B cell (primary cell): Measurements from ENCODE around the gene IPO4. TPM values are rescaled to one million over a fixed set of nuclear protein-coding genes. Genes with fewer than 3 reads are reported as not detected.
A peak's percentile ranks its signal among the peaks of the same experiment; 100 is the strongest.

Experiments used
- ATAC-seq: fragments of 200-7000 bp; cut with Tn5 transposase; one replicate; pipeline ENCODE4 v1.10.0; 2021; ENCODE audit warnings: low read depth, mild to moderate bottlenecking, moderate number of reproducible peaks, moderate library complexity
- CTCF ChIA-PET: fragments of 350-600 bp; sonication (Branson Sonifier 250); formaldehyde crosslinking; loops from one replicate; lab custom pipeline; 2021; ENCODE audit warnings: antibody characterized with exemption, inconsistent platforms; lab: Charles Lee
- POLR2A ChIA-PET: fragments of 350-600 bp; sonication (Branson Sonifier 250); formaldehyde crosslinking; loops from one replicate; lab custom pipeline; 2021; ENCODE audit warnings: antibody characterized with exemption; lab: Charles Lee
- DNase-seq: peaks from one replicate; pipeline ENCODE4 v3.0.0; 2013
- H2AFZ ChIP-seq: 2 replicates; pipeline ENCODE4 v1.6.1; 2012; ENCODE audit warnings: mild to moderate bottlenecking, low read depth, low read length; ENCODE audit not compliant: insufficient read depth, poor library complexity, severe bottlenecking
- H3K27ac ChIP-seq, 2 donors: 1 replicate in 1 of 2; 2 replicates in 1 of 2; pipeline ENCODE4 v1.5.1; 2012 to 2013; ENCODE audit warnings: low read length in 2 of 2, mild to moderate bottlenecking in 2 of 2, moderate library complexity in 1 of 2
- H3K27me3 ChIP-seq, 4 experiments: fragments of 200-600 bp in 1 of 4; sonication (generic) in 1 of 4; replicated peaks in 1 of 4; 1 replicate in 2 of 4; 2 replicates in 2 of 4; pipeline versions ENCODE4 v1.6.1 to v1.7.0; 2013 to 2016; ENCODE audit warnings: low read length in 3 of 4, mild to moderate bottlenecking in 2 of 4, mixed read lengths in 1 of 4, moderate library complexity in 1 of 4; ENCODE audit not compliant: insufficient read depth in 4 of 4, control insufficient read depth in 3 of 4; ENCODE audit errors: control extremely low read depth in 1 of 4
- H3K36me3 ChIP-seq, 2 experiments: replicated peaks in 1 of 2; 1 replicate in 1 of 2; 2 replicates in 1 of 2; pipeline versions ENCODE4 v1.6.1 to v1.7.1; 2013; ENCODE audit warnings: low read length in 1 of 2; ENCODE audit not compliant: insufficient read depth in 2 of 2, control insufficient read depth in 1 of 2; ENCODE audit errors: control extremely low read depth in 1 of 2, extremely low read depth in 1 of 2
- H3K4me1 ChIP-seq, 2 donors: fragments of 200-600 bp in 1 of 2; sonication (generic) in 1 of 2; 1 replicate in 1 of 2; 2 replicates in 1 of 2; pipeline versions ENCODE4 v1.5.1 to v1.6.1; 2013 to 2017; ENCODE audit warnings: low read length in 2 of 2; ENCODE audit not compliant: control insufficient read depth in 2 of 2, insufficient read depth in 2 of 2
- H3K4me2 ChIP-seq: replicated peaks from 2 replicates; pipeline ENCODE3; 2012; ENCODE audit warnings: mild to moderate bottlenecking, low read depth, low read length; ENCODE audit not compliant: poor library complexity, severe bottlenecking
- H3K4me3 ChIP-seq, 5 experiments: fragments of 200-600 bp in 1 of 5; sonication (generic) in 1 of 5; 1 replicate in 3 of 5; 2 replicates in 2 of 5; pipeline versions ENCODE4 v1.5.1 to v1.7.0; 2011 to 2016; ENCODE audit warnings: low read length in 4 of 5, mild to moderate bottlenecking in 4 of 5, low read depth in 2 of 5, control low read depth in 1 of 5, moderate library complexity in 1 of 5; ENCODE audit not compliant: insufficient read depth in 1 of 5; ENCODE audit errors: control extremely low read depth in 1 of 5, extremely low read depth in 1 of 5
- H3K79me2 ChIP-seq: fragments of 200-600 bp; sonication (generic); one replicate; pipeline ENCODE4 v1.6.0; 2016; ENCODE audit warnings: low read length; ENCODE audit not compliant: control insufficient read depth, insufficient read depth
- H3K9ac ChIP-seq: fragments of 200-600 bp; sonication (generic); 2 replicates; pipeline ENCODE4 v1.6.1; 2017; ENCODE audit warnings: mild to moderate bottlenecking, low read length, moderate library complexity
- H3K9me3 ChIP-seq, 3 donors: one replicate each; pipeline versions ENCODE4 v1.6.1 to v1.7.1; 2013; ENCODE audit warnings: low read length in 2 of 3; ENCODE audit not compliant: control insufficient read depth in 2 of 3, insufficient read depth in 1 of 3; ENCODE audit errors: control extremely low read depth in 1 of 3
- H4K20me1 ChIP-seq: 2 replicates; pipeline ENCODE4 v1.6.0; 2012; ENCODE audit warnings: mild to moderate bottlenecking, low read length; ENCODE audit not compliant: insufficient read depth, control insufficient read depth, poor library complexity, severe bottlenecking
- H3K27ac Mint-ChIP-seq: one replicate; pipeline ENCODE4 v1.8.0; 2021; ENCODE audit warnings: mixed read lengths
- H3K27me3 Mint-ChIP-seq: one replicate; pipeline ENCODE4 v1.8.0; 2021; ENCODE audit warnings: mixed read lengths
- H3K4me1 Mint-ChIP-seq: one replicate; pipeline ENCODE4 v1.8.0; 2021; ENCODE audit warnings: mixed read lengths
- H3K4me3 Mint-ChIP-seq: one replicate; pipeline ENCODE4 v1.8.0; 2021; ENCODE audit warnings: mixed read lengths
- H3K9me3 Mint-ChIP-seq: one replicate; pipeline ENCODE4 v1.8.0; 2022; ENCODE audit warnings: mixed read lengths; ENCODE audit not compliant: insufficient read depth
- CTCF ChIP-seq: fragments of 200-600 bp; IDR thresholded peaks from one replicate; pipeline ENCODE4 v1.8.0; 2022; ENCODE audit warnings: antibody characterized with exemption, mild to moderate bottlenecking
- EZH2 ChIP-seq: IDR thresholded peaks from 2 replicates; pipeline ENCODE4 v1.6.1; 2012; ENCODE audit warnings: borderline replicate concordance, low read depth, mild to moderate bottlenecking, moderate library complexity, low read length; ENCODE audit not compliant: insufficient read depth, poor library complexity, severe bottlenecking
- WGBS: methylation state at CpG from one replicate; pipeline ENCODE4 v1.1.5; 2013; ENCODE audit warnings: missing lambda C conversion rate; ENCODE audit not compliant: insufficient coverage; 5-methylcytosine and 5-hydroxymethylcytosine counted together
- intact Hi-C: fragments of 100-400 bp; cut with micrococcal nuclease; formaldehyde crosslinking; loops from one replicate; pipeline ENCODE4 v1.10.0; 2022
- polyA plus RNA-seq: library from polyadenylated mRNA; depleted of rRNA; stranded (reverse); fragments of >200 nt; gene quantifications from 2 replicates; pipeline ENCODE4 v1.2.3, GENCODE V29; 2012
- total RNA-seq, 2 donors: library from RNA; stranded (reverse); fragments of 120-200 nt in 1 of 2; gene quantifications; 1 replicate in 1 of 2; 2 replicates in 1 of 2; pipeline versions ENCODE4 v1.2.3 to v1.2.4, GENCODE V29; 2013 to 2022

IPO4 gene
- total and polyA plus RNA-seq, 2 donors (not counting 1 experiment from before 2014, with no cell fraction given) = 28.3 to 35.0 TPM

- peaks cover 18 to 24% of the 10 kb centered on the region in 2 donors for H3K4me1 ChIP-seq
- peak overlapping the region; percentile 95 for H3K27ac Mint-ChIP-seq
- POLR2A ChIA-PET = interaction anchor here (1.4 to 3.5 kb wide), 2 partner anchors 9 to 20 kb away, joined by 10 to 13 read pairs; partner anchors contain the start of genes CHMP4A and TINF2
- H3K27me3 Mint-ChIP-seq = no peaks in the 10 kb centered on the region
- WGBS = 100% methylated on average over 1 of the region's 2 CpGs
- peak overlapping the region; percentile 90 for H2AFZ ChIP-seq
- TF ChIP-seq CTCF (no peak), EZH2 (no peak)
- H3K4me3 ChIP-seq = peak overlapping the region in 4 of 5 experiments; percentile 75 to 100 (median 94)
- no peaks in the 10 kb centered on the region for H3K27me3 ChIP-seq
- DNase-seq = no peak
- intact Hi-C loops = loop anchor here (2.0 to 5.0 kb wide), 3 partner anchors 71 to 119 kb away; partner anchors contain the start of genes DCAF11, IRF9, NRL and PSME2
- H3K4me1 Mint-ChIP-seq = peaks cover 63% of the 10 kb centered on the region
- H3K79me2 ChIP-seq = peaks cover 63% of the 10 kb centered on the region
- H3K4me3 Mint-ChIP-seq = peak overlapping the region; percentile 96
- peak overlapping the region; percentile 83 for H3K4me2 ChIP-seq
- H3K36me3 ChIP-seq = peaks cover 0 to 36% of the 10 kb centered on the region in 2 experiments
- peak overlapping the region; percentile 91 for H3K9ac ChIP-seq
- ATAC-seq = no peak
- H3K9me3 ChIP-seq = no peaks in the 10 kb centered on the region
- H3K9me3 Mint-ChIP-seq = no peaks in the 10 kb centered on the region
- no peak overlapping the region for H3K27ac ChIP-seq
- H4K20me1 ChIP-seq = peaks cover 18% of the 10 kb centered on the region
- CTCF ChIA-PET = interaction anchor here (0.7 to 2.3 kb wide), 3 partner anchors 9 to 923 kb away, joined by 3 to 19 read pairs (median 5); partner anchors contain the start of genes MDP1 and TINF2
Observed at GRCh38 chr14:24233538-24233866, 44.9 kb upstream of the IPO4 start.
